GM19328 (cell line): Measurements from ENCODE around the gene OR8B3.
"Not testable (repeated sequence)": the region's sequence is repeated elsewhere in the genome, so short reads cannot be mapped to it uniquely, and the experiment has no call there.

ENCODE experiments used
- ATAC-seq: cut with Tn5 transposase; IDR thresholded peaks from one replicate; pipeline ENCODE4 v1.9.1; 2021; ENCODE audit warnings: mild to moderate bottlenecking, moderate library complexity; ENCODE audit not compliant: unreplicated experiment

Gene OR8B3

GRCh38 chr11:124398924-124399323 lies at the start of gene OR8B3:
TSS of gene OR8B3 (minus strand) at chr11:124399024. CDS start at chr11:124397351, 1,673 bp downstream.
- no peak for ATAC-seq

GRCh38 chr11:124446916-124447315 lies 48.1 kb upstream of the OR8B3 start:
- ATAC-seq, result no peak

GRCh38 chr11:124445646-124446150 lies 46.9 kb upstream of the OR8B3 start, which contains the start of gene OR8B8:
TSS of gene OR8B8 (minus strand) at chr11:124445696. CDS start at chr11:124441085, 4,611 bp downstream.
- no peak for ATAC-seq

- no peak for ATAC-seq
These were observed 44.0 kb upstream of the OR8B3 start for GRCh38 chr11:124442847-124443246.

- ATAC-seq, result no peak
These were observed 43.6 kb upstream of the OR8B3 start for GRCh38 chr11:124442442-124442841.

- no peak for ATAC-seq
These were observed 42.7 kb upstream of the OR8B3 start for GRCh38 chr11:124441519-124441918.

- no peak for ATAC-seq
These were observed 42.3 kb upstream of the OR8B3 start for GRCh38 chr11:124441081-124441480.

GRCh38 chr11:124440608-124441007 lies 41.8 kb upstream of the OR8B3 start:
- ATAC-seq, result no peak

GRCh38 chr11:124434699-124435098 lies 35.9 kb upstream of the OR8B3 start:
- ATAC-seq, result no peak

- no peak for ATAC-seq
These were observed 30.8 kb upstream of the OR8B3 start for GRCh38 chr11:124429599-124429998.

GRCh38 chr11:124424384-124424921 lies 25.6 kb upstream of the OR8B3 start, which contains the start of gene OR8B4:
TSS of gene OR8B4 (minus strand) at chr11:124424871. CDS start at chr11:124424871, 0 bp downstream.
- no peak for ATAC-seq

GRCh38 chr11:124421043-124421442 lies 22.2 kb upstream of the OR8B3 start:
- ATAC-seq, result no peak

GRCh38 chr11:124415356-124415923 lies 16.6 kb upstream of the OR8B3 start:
- ATAC-seq, result no peak

GRCh38 chr11:124409906-124410305 lies 11.1 kb upstream of the OR8B3 start:
- ATAC-seq, result no peak

- ATAC-seq, result no peak
These were observed 6.8 kb upstream of the OR8B3 start for GRCh38 chr11:124405581-124405980.

- ATAC-seq, result not testable (repeated sequence)
These were observed 4.4 kb upstream of the OR8B3 start for GRCh38 chr11:124403186-124403585.

GRCh38 chr11:124402326-124402922 lies 3.6 kb upstream of the OR8B3 start:
- no peak for ATAC-seq

GRCh38 chr11:124396847-124397246 lies 2.0 kb downstream of the OR8B3 start:
- ATAC-seq, result not testable (repeated sequence)

- no peak for ATAC-seq
These were observed 4.4 kb downstream of the OR8B3 start for GRCh38 chr11:124394408-124394807.

GRCh38 chr11:124384399-124384798 lies 14.4 kb downstream of the OR8B3 start, which contains the start of gene OR8B2:
TSS of gene OR8B2 (minus strand) at chr11:124384499. CDS start at chr11:124383343, 1,156 bp downstream.
- ATAC-seq, result no peak

GRCh38 chr11:124382857-124383256 lies 16.0 kb downstream of the OR8B3 start:
- not testable (repeated sequence) for ATAC-seq

- ATAC-seq, result no peak
These were observed 18.2 kb downstream of the OR8B3 start for GRCh38 chr11:124380585-124380984.
